Measurements from ENCODE around the gene COL24A1. TPM values are rescaled to one million over a fixed set of nuclear protein-coding genes. Genes with fewer than 3 reads are reported as not detected.

COL24A1 gene
- total and polyA plus RNA-seq, 2 donors (not counting 3 experiments of a cell fraction or from before 2014, with no cell fraction given) = 0.03 TPM; not detected in 1

GRCh38 chr1:86200901-86201300 is 44.3 kb upstream of the COL24A1 start:
- Histone ChIP-seq H3K79me2 (ENCODE audit: control insufficient read depth, insufficient read depth, low read length) (no peaks in the 10 kb centered on the region), H3K9ac (replicated peaks; ENCODE audit: extremely low read depth, insufficient read depth, low read length) (no peak overlapping the region), H3K27me3 (ENCODE audit: control insufficient read depth in 2 of 2, insufficient read depth in 2 of 2, low read length in 2 of 2) (peaks cover 0 to 2% of the 10 kb centered on the region in 2 experiments), H3K4me1 (ENCODE audit: control insufficient read depth, extremely low read depth, insufficient read depth, low read length) (no peaks in the 10 kb centered on the region), H3K9me3 (replicated peaks; ENCODE audit: control insufficient read depth, insufficient read depth, low read length) (no peaks in the 10 kb centered on the region), H2AFZ (ENCODE audit: low read depth, low read length) (no peak overlapping the region), H4K20me1 (replicated peaks; ENCODE audit: control insufficient read depth, extremely low read depth, insufficient read depth, low read length) (no peaks in the 10 kb centered on the region), H3K9me1 (replicated peaks; ENCODE audit: control insufficient read depth, extremely low read depth, insufficient read depth, low read length) (no peaks in the 10 kb centered on the region), H3K27ac (ENCODE audit: insufficient read depth, low read depth, low read length) (no peak overlapping the region), H3K4me2 (ENCODE audit: insufficient read depth, low read length) (no peak overlapping the region), H3K4me3 (replicated peaks in 1 of 3; ENCODE audit: insufficient read depth in 1 of 3, low read depth in 1 of 3, low read length in 3 of 3) (no peak overlapping the region), H3K36me3 (ENCODE audit: control insufficient read depth in 2 of 2, extremely low read depth in 1 of 2, insufficient read depth in 2 of 2, low read length in 2 of 2) (no peaks in the 10 kb centered on the region)
- BruUV-seq (replicated peaks) = no TSS peak
- CTCF ChIA-PET = no interaction called here
- POLR2A ChIA-PET = no interaction called here
- FAIRE-seq (no peak), DNase-seq (ENCODE audit: low read depth, low spot score) (no peak)
- dilution Hi-C loops (cut with MboI; ENCODE audit: extremely low pct_ligation_motif_present, low sequenced_read_pairs) (no loop called here), intact Hi-C loops (cut with micrococcal nuclease) (no loop called here)
- no peak for TF ChIP-seq EZH2 (IDR thresholded peaks at IDR 0.05; ENCODE audit: borderline replicate concordance, low read depth, low read length, severe bottlenecking)
- TF ChIP-seq MYC (IDR thresholded peaks at IDR 0.05; ENCODE audit: low read depth, low read length) = no peak
- TF ChIP-seq, protein P1, sequence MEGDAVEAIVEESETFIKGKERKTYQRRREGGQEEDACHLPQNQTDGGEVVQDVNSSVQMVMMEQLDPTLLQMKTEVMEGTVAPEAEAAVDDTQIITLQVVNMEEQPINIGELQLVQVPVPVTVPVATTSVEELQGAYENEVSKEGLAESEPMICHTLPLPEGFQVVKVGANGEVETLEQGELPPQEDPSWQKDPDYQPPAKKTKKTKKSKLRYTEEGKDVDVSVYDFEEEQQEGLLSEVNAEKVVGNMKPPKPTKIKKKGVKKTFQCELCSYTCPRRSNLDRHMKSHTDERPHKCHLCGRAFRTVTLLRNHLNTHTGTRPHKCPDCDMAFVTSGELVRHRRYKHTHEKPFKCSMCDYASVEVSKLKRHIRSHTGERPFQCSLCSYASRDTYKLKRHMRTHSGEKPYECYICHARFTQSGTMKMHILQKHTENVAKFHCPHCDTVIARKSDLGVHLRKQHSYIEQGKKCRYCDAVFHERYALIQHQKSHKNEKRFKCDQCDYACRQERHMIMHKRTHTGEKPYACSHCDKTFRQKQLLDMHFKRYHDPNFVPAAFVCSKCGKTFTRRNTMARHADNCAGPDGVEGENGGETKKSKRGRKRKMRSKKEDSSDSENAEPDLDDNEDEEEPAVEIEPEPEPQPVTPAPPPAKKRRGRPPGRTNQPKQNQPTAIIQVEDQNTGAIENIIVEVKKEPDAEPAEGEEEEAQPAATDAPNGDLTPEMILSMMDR (IDR thresholded peaks at IDR 0.05; ENCODE audit: extremely low read depth in 1 of 2, insufficient read depth in 1 of 2, low read depth in 1 of 2, low read length in 2 of 2) = no peak
- no peak for TF ChIP-seq POLR2AphosphoS5 (IDR thresholded peaks at IDR 0.05; ENCODE audit: insufficient read depth, low read depth, low read length)
- no peak for TF ChIP-seq JUN (IDR thresholded peaks at IDR 0.05; ENCODE audit: borderline replicate concordance, insufficient read depth, insufficient read length, low read depth)
- no peak for TF ChIP-seq POLR2A (IDR thresholded peaks at IDR 0.05; ENCODE audit: low read depth, low read length)
- TF ChIP-seq FOS (IDR thresholded peaks at IDR 0.05; ENCODE audit: borderline replicate concordance, insufficient read depth, low read length) = no peak
- TF ChIP-seq GATA2 (IDR thresholded peaks at IDR 0.05; ENCODE audit: insufficient read depth, insufficient read length, low read depth, low read length) = no peak
- TF ChIP-seq, protein P2, sequence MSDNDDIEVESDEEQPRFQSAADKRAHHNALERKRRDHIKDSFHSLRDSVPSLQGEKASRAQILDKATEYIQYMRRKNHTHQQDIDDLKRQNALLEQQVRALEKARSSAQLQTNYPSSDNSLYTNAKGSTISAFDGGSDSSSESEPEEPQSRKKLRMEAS (IDR thresholded peaks at IDR 0.05; ENCODE audit: insufficient read depth, insufficient read length) = no peak

All from endothelial cell of umbilical vein (primary cell).